ENCODE measurements around the gene SOX8. TPM values are rescaled to one million over a fixed set of nuclear protein-coding genes. Genes with fewer than 3 reads are reported as not detected.
A peak's percentile ranks its signal among the peaks of the same experiment; 100 is the strongest.

Gene SOX8
- total and polyA plus RNA-seq, 7 donors, result under 0.01 to 3.4 (median 2.7) TPM; not detected in 1

DNA sequence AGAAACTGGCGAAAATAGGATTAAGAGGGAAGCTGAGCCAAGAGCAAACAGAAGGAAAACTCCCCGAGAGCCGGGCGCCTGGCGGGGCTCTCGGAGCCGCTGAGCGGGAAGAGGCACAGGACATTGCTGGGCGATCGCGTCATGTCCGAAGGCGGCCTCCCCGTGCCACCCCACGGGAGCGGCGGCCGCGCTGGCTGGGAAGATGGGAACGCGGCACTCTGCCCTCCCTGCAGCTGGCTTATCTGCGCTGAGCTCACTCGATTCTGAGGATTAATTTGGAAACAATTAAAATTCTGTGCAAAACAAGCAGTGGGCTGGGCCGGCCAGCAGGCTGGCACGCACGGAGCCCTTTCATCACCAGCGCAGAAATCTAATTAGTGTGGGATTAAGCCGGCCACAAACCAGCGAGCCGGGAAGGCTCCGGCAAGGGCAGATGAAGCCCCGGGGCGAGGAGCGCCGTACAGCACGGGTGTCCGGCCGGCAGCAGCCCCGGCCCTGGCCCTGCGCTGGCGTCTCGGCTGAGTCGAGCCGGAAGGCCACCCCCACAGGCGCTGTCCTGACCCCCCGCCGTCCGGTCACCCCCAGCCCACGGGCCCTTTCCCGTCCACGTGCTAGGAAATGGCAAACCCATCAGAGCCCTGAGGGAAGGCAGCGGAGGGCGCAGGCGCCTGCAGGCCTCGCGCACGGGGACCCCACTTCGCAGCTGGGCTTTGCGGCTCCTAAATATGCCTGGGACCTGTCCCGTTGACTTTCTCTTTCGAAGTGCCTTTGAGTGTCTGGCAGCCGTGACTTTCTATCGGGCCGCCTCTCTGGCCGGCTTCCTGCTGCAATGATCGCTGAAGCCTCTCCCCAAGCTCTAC, 37.9 kb downstream of the SOX8 start:
- no peaks in the 10 kb centered on the region for H3K4me1 ChIP-seq
- TF ChIP-seq POLR2A (IDR thresholded peaks at IDR 0.05), result no peak
- TF ChIP-seq, protein P1, sequence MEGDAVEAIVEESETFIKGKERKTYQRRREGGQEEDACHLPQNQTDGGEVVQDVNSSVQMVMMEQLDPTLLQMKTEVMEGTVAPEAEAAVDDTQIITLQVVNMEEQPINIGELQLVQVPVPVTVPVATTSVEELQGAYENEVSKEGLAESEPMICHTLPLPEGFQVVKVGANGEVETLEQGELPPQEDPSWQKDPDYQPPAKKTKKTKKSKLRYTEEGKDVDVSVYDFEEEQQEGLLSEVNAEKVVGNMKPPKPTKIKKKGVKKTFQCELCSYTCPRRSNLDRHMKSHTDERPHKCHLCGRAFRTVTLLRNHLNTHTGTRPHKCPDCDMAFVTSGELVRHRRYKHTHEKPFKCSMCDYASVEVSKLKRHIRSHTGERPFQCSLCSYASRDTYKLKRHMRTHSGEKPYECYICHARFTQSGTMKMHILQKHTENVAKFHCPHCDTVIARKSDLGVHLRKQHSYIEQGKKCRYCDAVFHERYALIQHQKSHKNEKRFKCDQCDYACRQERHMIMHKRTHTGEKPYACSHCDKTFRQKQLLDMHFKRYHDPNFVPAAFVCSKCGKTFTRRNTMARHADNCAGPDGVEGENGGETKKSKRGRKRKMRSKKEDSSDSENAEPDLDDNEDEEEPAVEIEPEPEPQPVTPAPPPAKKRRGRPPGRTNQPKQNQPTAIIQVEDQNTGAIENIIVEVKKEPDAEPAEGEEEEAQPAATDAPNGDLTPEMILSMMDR (IDR thresholded peaks at IDR 0.05), result no peak
- no peak for TF ChIP-seq EP300 (IDR thresholded peaks at IDR 0.05)
- no peak for TF ChIP-seq POLR2AphosphoS5 (IDR thresholded peaks at IDR 0.05)
- intact Hi-C loops (cut with DNase I), result loop anchor here (10.0 kb wide), 1 partner anchor 85 kb away; no protein-coding TSS in a partner anchor
- H3K9me3 ChIP-seq, result no peaks in the 10 kb centered on the region
- H3K4me3 ChIP-seq, result peak overlapping the region in 3 of 4 donors; percentile 2 to 21 (median 12)
- H3K36me3 ChIP-seq, result no peaks in the 10 kb centered on the region
- peaks cover 9 to 51% (median 29%) of the 10 kb centered on the region in 3 donors for H3K27me3 ChIP-seq
- 47 to 64% methylated on average over 66 of the region's 66 CpGs for WGBS, 2 donors
- DNase-seq, result no peak
- peak overlapping the region; percentile 19 to 34 (median 24) for H3K27ac ChIP-seq

- H3K27ac ChIP-seq, result no peak overlapping the region
- intact Hi-C loops (cut with DNase I), result no loop called here
- no peak overlapping the region for H3K4me3 ChIP-seq
- H3K36me3 ChIP-seq, result no peaks in the 10 kb centered on the region
- DNase-seq, result no peak
- peaks cover 9 to 57% (median 29%) of the 10 kb centered on the region in 3 donors for H3K27me3 ChIP-seq
- 56 to 73% methylated on average over 11 of the region's 11 CpGs for WGBS, 2 donors
- no peaks in the 10 kb centered on the region for H3K4me1 ChIP-seq
- H3K9me3 ChIP-seq, result no peaks in the 10 kb centered on the region
- TF ChIP-seq EP300 (IDR thresholded peaks at IDR 0.05), result no peak
- TF ChIP-seq POLR2A (IDR thresholded peaks at IDR 0.05), result no peak
- TF ChIP-seq, protein P1 (IDR thresholded peaks at IDR 0.05), result no peak
- TF ChIP-seq POLR2AphosphoS5 (IDR thresholded peaks at IDR 0.05), result no peak
These were observed 38.5 kb downstream of the SOX8 start for GRCh38 chr16:1020091-1020399.

DNA sequence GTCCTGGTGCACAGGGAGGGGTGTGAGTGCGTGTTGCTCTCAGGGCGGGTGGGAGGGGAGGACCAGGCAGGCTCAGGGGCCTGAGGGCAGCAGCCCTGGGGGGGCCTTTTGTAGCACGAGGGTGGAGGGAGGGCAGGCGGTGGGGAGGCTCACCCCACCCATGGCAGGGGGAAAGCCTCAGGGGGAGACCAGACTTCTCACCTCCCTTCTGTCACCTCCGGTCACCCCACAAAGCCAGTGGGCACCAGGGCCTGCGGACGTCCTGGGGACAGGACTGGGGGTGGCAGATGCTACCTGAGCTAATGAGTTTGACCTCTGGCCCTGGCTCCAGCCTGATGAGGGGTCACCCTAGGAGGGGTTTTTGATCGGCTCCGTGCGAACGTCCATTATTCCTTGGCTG, 39.0 kb downstream of the SOX8 start:
- Histone ChIP-seq H3K27me3 (peaks cover 9 to 59% (median 29%) of the 10 kb centered on the region in 3 donors), H3K4me1 (no peaks in the 10 kb centered on the region), H3K9me3 (no peaks in the 10 kb centered on the region), H3K27ac (no peak overlapping the region), H3K36me3 (no peaks in the 10 kb centered on the region), H3K4me3 (no peak overlapping the region)
- TF ChIP-seq EP300 (IDR thresholded peaks at IDR 0.05) (no peak), POLR2AphosphoS5 (IDR thresholded peaks at IDR 0.05) (no peak), POLR2A (IDR thresholded peaks at IDR 0.05) (no peak)
- TF ChIP-seq, protein P1 (IDR thresholded peaks at IDR 0.05), result no peak
- 81 to 82% methylated on average over 11 of the region's 11 CpGs for WGBS, 2 donors
- DNase-seq, result no peak
- intact Hi-C loops (cut with DNase I), result no loop called here

DNA sequence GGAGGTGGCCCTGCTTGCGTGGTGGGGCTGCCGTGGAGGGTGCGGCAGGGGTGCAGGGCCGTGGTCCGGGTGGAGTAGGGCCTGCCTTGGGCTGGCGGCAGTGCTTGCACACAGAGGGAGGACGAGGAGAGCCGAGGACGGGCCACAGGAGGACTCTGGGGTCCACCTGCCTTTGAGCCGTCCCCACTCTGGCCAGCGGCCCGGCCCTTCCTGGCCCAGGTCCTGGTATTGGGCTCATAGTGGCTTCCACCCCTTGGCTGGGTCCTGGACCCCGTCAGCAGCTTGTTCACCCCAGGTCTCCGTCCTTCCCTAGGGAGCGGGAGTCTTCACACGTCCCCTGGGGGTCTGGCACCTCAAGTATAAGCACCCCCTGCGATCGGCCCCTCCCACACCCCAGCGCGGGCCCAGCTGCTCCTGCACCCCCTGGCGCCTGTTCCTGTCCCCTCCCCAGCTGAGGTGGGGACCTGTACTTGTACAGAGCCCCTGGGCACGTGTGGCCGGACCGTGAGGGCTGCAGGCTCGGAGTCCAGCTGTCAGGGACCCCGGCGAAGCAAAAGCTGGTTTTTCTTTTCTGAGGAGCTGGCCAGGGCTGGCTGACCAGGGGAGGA, 40.1 kb downstream of the SOX8 start:
- no peaks in the 10 kb centered on the region for H3K4me1 ChIP-seq
- no peak overlapping the region for H3K27ac ChIP-seq
- no peak overlapping the region for H3K4me3 ChIP-seq
- intact Hi-C loops (cut with DNase I), result no loop called here
- no peak for DNase-seq
- no peaks in the 10 kb centered on the region for H3K9me3 ChIP-seq
- 80 to 83% methylated on average over 27 of the region's 27 CpGs for WGBS, 2 donors
- no peaks in the 10 kb centered on the region for H3K36me3 ChIP-seq
- H3K27me3 ChIP-seq, result peaks cover 9 to 59% (median 29%) of the 10 kb centered on the region in 3 donors
- TF ChIP-seq, protein P1 (IDR thresholded peaks at IDR 0.05), result no peak
- TF ChIP-seq POLR2AphosphoS5 (IDR thresholded peaks at IDR 0.05) (no peak), EP300 (IDR thresholded peaks at IDR 0.05) (no peak), POLR2A (IDR thresholded peaks at IDR 0.05) (no peak)

All from sigmoid colon (tissue), 7 donors.